Measurements from ENCODE around the gene HEG1.

Gene HEG1

GRCh38 chr3:125061646-125062045 is 5.8 kb upstream of the HEG1 start:
- no peak for DNase-seq (ENCODE audit: insufficient read length, low spot score)
- FAIRE-seq, result no peak
- TF ChIP-seq POU2F2 (IDR thresholded peaks at IDR 0.05; ENCODE audit: low read depth, low read length) (no peak), TAF1 (IDR thresholded peaks at IDR 0.05; ENCODE audit: low read depth, low read length) (no peak), PAX5 (IDR thresholded peaks at IDR 0.05; ENCODE audit: insufficient read depth, low read length, severe bottlenecking) (no peak), SPI1 (IDR thresholded peaks at IDR 0.05; ENCODE audit: low read depth, low read length) (no peak), POLR2AphosphoS5 (IDR thresholded peaks at IDR 0.05; ENCODE audit: low read depth, low read length) (no peak), POLR2A (IDR thresholded peaks at IDR 0.05; ENCODE audit: low read depth, low read length) (no peak)

- DNase-seq (ENCODE audit: insufficient read length, low spot score) (no peak), FAIRE-seq (no peak)
- TF ChIP-seq TAF1 (IDR thresholded peaks at IDR 0.05; ENCODE audit: low read depth, low read length) (no peak), SPI1 (IDR thresholded peaks at IDR 0.05; ENCODE audit: low read depth, low read length) (no peak), POLR2A (IDR thresholded peaks at IDR 0.05; ENCODE audit: low read depth, low read length) (no peak), PAX5 (IDR thresholded peaks at IDR 0.05; ENCODE audit: insufficient read depth, low read length, severe bottlenecking) (no peak), POLR2AphosphoS5 (IDR thresholded peaks at IDR 0.05; ENCODE audit: low read depth, low read length) (no peak), POU2F2 (IDR thresholded peaks at IDR 0.05; ENCODE audit: low read depth, low read length) (no peak)
Observed at GRCh38 chr3:125061170-125061569, 5.4 kb upstream of the HEG1 start.

GRCh38 chr3:125059488-125060245 is 3.9 kb upstream of the HEG1 start:
- FAIRE-seq (no peak), DNase-seq (ENCODE audit: insufficient read length, low spot score) (no peak)
- no peak for TF ChIP-seq SPI1 (IDR thresholded peaks at IDR 0.05; ENCODE audit: low read depth, low read length)
- no peak for TF ChIP-seq POU2F2 (IDR thresholded peaks at IDR 0.05; ENCODE audit: low read depth, low read length)
- no peak for TF ChIP-seq TAF1 (IDR thresholded peaks at IDR 0.05; ENCODE audit: low read depth, low read length)
- TF ChIP-seq POLR2A (IDR thresholded peaks at IDR 0.05; ENCODE audit: low read depth, low read length), result no peak
- no peak for TF ChIP-seq POLR2AphosphoS5 (IDR thresholded peaks at IDR 0.05; ENCODE audit: low read depth, low read length)
- no peak for TF ChIP-seq PAX5 (IDR thresholded peaks at IDR 0.05; ENCODE audit: insufficient read depth, low read length, severe bottlenecking)

- FAIRE-seq (peak; percentile 58), DNase-seq (ENCODE audit: insufficient read length, low spot score) (no peak)
- TF ChIP-seq TAF1 (IDR thresholded peaks at IDR 0.05; ENCODE audit: low read depth, low read length) (no peak), POLR2A (IDR thresholded peaks at IDR 0.05; ENCODE audit: low read depth, low read length) (no peak), PAX5 (IDR thresholded peaks at IDR 0.05; ENCODE audit: insufficient read depth, low read length, severe bottlenecking) (no peak), POU2F2 (IDR thresholded peaks at IDR 0.05; ENCODE audit: low read depth, low read length) (no peak), SPI1 (IDR thresholded peaks at IDR 0.05; ENCODE audit: low read depth, low read length) (no peak), POLR2AphosphoS5 (IDR thresholded peaks at IDR 0.05; ENCODE audit: low read depth, low read length) (no peak)
Observed at GRCh38 chr3:125058959-125059358, 3.2 kb upstream of the HEG1 start.

GRCh38 chr3:125058529-125058928 is 2.7 kb upstream of the HEG1 start:
- DNase-seq (ENCODE audit: insufficient read length, low spot score) (no peak), FAIRE-seq (no peak)
- TF ChIP-seq SPI1 (IDR thresholded peaks at IDR 0.05; ENCODE audit: low read depth, low read length) (no peak), TAF1 (IDR thresholded peaks at IDR 0.05; ENCODE audit: low read depth, low read length) (no peak), POLR2A (IDR thresholded peaks at IDR 0.05; ENCODE audit: low read depth, low read length) (no peak), POLR2AphosphoS5 (IDR thresholded peaks at IDR 0.05; ENCODE audit: low read depth, low read length) (no peak), PAX5 (IDR thresholded peaks at IDR 0.05; ENCODE audit: insufficient read depth, low read length, severe bottlenecking) (no peak), POU2F2 (IDR thresholded peaks at IDR 0.05; ENCODE audit: low read depth, low read length) (no peak)

- TF ChIP-seq POU2F2 (IDR thresholded peaks at IDR 0.05; ENCODE audit: low read depth, low read length), result no peak
- peak; percentile 45 for FAIRE-seq
- no peak for DNase-seq (ENCODE audit: insufficient read length, low spot score)
Observed at GRCh38 chr3:125057186-125057850, 1.5 kb upstream of the HEG1 start.

- FAIRE-seq (no peak), DNase-seq (ENCODE audit: insufficient read length, low spot score) (peak; percentile 48)
- TF ChIP-seq SPI1 (IDR thresholded peaks at IDR 0.05; ENCODE audit: low read depth, low read length) (no peak), POU2F2 (IDR thresholded peaks at IDR 0.05; ENCODE audit: low read depth, low read length) (no peak), POLR2A (IDR thresholded peaks at IDR 0.05; ENCODE audit: low read depth, low read length) (no peak), POLR2AphosphoS5 (IDR thresholded peaks at IDR 0.05; ENCODE audit: low read depth, low read length) (no peak), TAF1 (IDR thresholded peaks at IDR 0.05; ENCODE audit: low read depth, low read length) (no peak), PAX5 (IDR thresholded peaks at IDR 0.05; ENCODE audit: insufficient read depth, low read length, severe bottlenecking) (no peak)
Observed at GRCh38 chr3:125055331-125055912, 375 bp downstream of the HEG1 start.

- FAIRE-seq (peak; percentile 82), DNase-seq (ENCODE audit: insufficient read length, low spot score) (peak; percentile 30)
- TF ChIP-seq PAX5 (IDR thresholded peaks at IDR 0.05; ENCODE audit: insufficient read depth, low read length, severe bottlenecking) (no peak), POLR2A (IDR thresholded peaks at IDR 0.05; ENCODE audit: low read depth, low read length) (peak; percentile 58; the same call in 1 of the 2 replicates), POU2F2 (IDR thresholded peaks at IDR 0.05; ENCODE audit: low read depth, low read length) (no peak), POLR2AphosphoS5 (IDR thresholded peaks at IDR 0.05; ENCODE audit: low read depth, low read length) (peak; percentile 40; the same call in 1 of the 2 replicates), SPI1 (IDR thresholded peaks at IDR 0.05; ENCODE audit: low read depth, low read length) (no peak), TAF1 (IDR thresholded peaks at IDR 0.05; ENCODE audit: low read depth, low read length) (peak; percentile 34; the same call in 1 of the 2 replicates)
Observed at GRCh38 chr3:125054449-125055329, 1.1 kb downstream of the HEG1 start.

Measured in GM12891 (cell line).